Endothelial cell of umbilical vein (primary cell): Measurements from ENCODE around the gene MYMX. TPM values are rescaled to one million over a fixed set of nuclear protein-coding genes. Genes with fewer than 3 reads are reported as not detected.

Experiments used
- BruUV-seq: library from RNA; stranded (reverse); fragments of 400-500 nt; replicated peaks from 2 replicates; lab custom pipeline; 2021; lab: Mats Ljungman, UMichigan
- CTCF ChIA-PET: fragments of 300-600, 350-600 bp; sonication (Branson Sonifier 250); formaldehyde crosslinking; loops from one replicate; lab custom pipeline; 2021; ENCODE audit warnings: antibody characterized with exemption, inconsistent platforms; lab: Charles Lee
- POLR2A ChIA-PET: fragments of 300-600, 350-600 bp; sonication (Branson Sonifier 250); formaldehyde crosslinking; loops from one replicate; lab custom pipeline; 2021; ENCODE audit warnings: antibody characterized with exemption, inconsistent platforms; lab: Charles Lee
- DNase-seq: peaks from one replicate; pipeline ENCODE4 v3.0.0-alpha.2; 2011; ENCODE audit warnings: low read depth, low spot score
- FAIRE-seq: peaks from 2 replicates; lab custom pipeline; 2011; peaks lifted over from hg19 to GRCh38; lab: Jason Lieb, UNC
- H2AFZ ChIP-seq: 2 replicates; pipeline ENCODE4 v1.6.0; 2012; ENCODE audit warnings: low read depth, low read length, control low read depth, inconsistent platforms
- H3K27ac ChIP-seq: 2 replicates; pipeline ENCODE4 v1.5.1; 2011; ENCODE audit warnings: low read depth, mild to moderate bottlenecking, control low read depth, low read length, moderate library complexity; ENCODE audit not compliant: insufficient read depth
- H3K27me3 ChIP-seq, 2 experiments: 2 replicates each; pipeline versions ENCODE4 v1.6.0 to v1.6.1; 2011; ENCODE audit warnings: low read length in 2 of 2, mixed read lengths in 1 of 2; ENCODE audit not compliant: control insufficient read depth in 2 of 2, insufficient read depth in 2 of 2
- H3K36me3 ChIP-seq, 2 experiments: 2 replicates in 1 of 2; 3 replicates in 1 of 2; pipeline ENCODE4 v1.5.1; 2011; ENCODE audit warnings: low read length in 2 of 2, mild to moderate bottlenecking in 1 of 2, moderate library complexity in 1 of 2; ENCODE audit not compliant: control insufficient read depth in 2 of 2, insufficient read depth in 2 of 2; ENCODE audit errors: extremely low read depth in 1 of 2
- H3K4me1 ChIP-seq: 3 replicates; pipeline ENCODE4 v1.5.1; 2011; ENCODE audit warnings: mild to moderate bottlenecking, low read length; ENCODE audit not compliant: control insufficient read depth, insufficient read depth; ENCODE audit errors: extremely low read depth
- H3K4me2 ChIP-seq: 2 replicates; pipeline ENCODE4 v1.6.1; 2011; ENCODE audit warnings: low read length, control low read depth, mixed read lengths; ENCODE audit not compliant: insufficient read depth
- H3K4me3 ChIP-seq, 3 experiments: fragments of 200-600 bp in 1 of 3; sonication (generic), shearing (Covaris generic) in 1 of 3; replicated peaks in 1 of 3; 2 replicates each; pipeline ENCODE4 v1.5.1; 2011 to 2016; ENCODE audit warnings: control low read depth in 3 of 3, low read length in 3 of 3, mild to moderate bottlenecking in 2 of 3, inconsistent platforms in 1 of 3, low read depth in 1 of 3, moderate library complexity in 1 of 3; ENCODE audit not compliant: insufficient read depth in 1 of 3
- H3K79me2 ChIP-seq: 2 replicates; pipeline ENCODE4 v1.6.0; 2012; ENCODE audit warnings: low read length, inconsistent platforms; ENCODE audit not compliant: control insufficient read depth, insufficient read depth
- H3K9ac ChIP-seq: replicated peaks from 2 replicates; pipeline ENCODE3; 2011; ENCODE audit warnings: low read length, control low read depth; ENCODE audit not compliant: insufficient read depth; ENCODE audit errors: extremely low read depth
- H3K9me1 ChIP-seq: replicated peaks from 3 replicates; pipeline ENCODE4 v1.6.0; 2011; ENCODE audit warnings: mild to moderate bottlenecking, low read length; ENCODE audit not compliant: control insufficient read depth, insufficient read depth; ENCODE audit errors: extremely low read depth
- H3K9me3 ChIP-seq: replicated peaks from 2 replicates; pipeline ENCODE4 v1.5.1; 2012; ENCODE audit warnings: low read length, inconsistent platforms; ENCODE audit not compliant: control insufficient read depth, insufficient read depth
- H4K20me1 ChIP-seq: replicated peaks from 2 replicates; pipeline ENCODE3; 2011; ENCODE audit warnings: mild to moderate bottlenecking, low read length; ENCODE audit not compliant: control insufficient read depth, insufficient read depth; ENCODE audit errors: extremely low read depth
- CTCF ChIP-seq, 2 donors: IDR thresholded peaks; 1 replicate in 1 of 2; 2 replicates in 1 of 2; pipeline ENCODE4 v1.5.1; 2011; ENCODE audit warnings: low read length in 2 of 2, mild to moderate bottlenecking in 2 of 2, moderate library complexity in 2 of 2, control low read depth in 1 of 2, inconsistent platforms in 1 of 2, low read depth in 1 of 2; ENCODE audit not compliant: insufficient read depth in 1 of 2; ENCODE audit errors: extremely low read depth in 1 of 2
- EZH2 ChIP-seq: IDR thresholded peaks from 2 replicates; pipeline ENCODE4 v1.6.1; 2012; ENCODE audit warnings: borderline replicate concordance, low read depth, mild to moderate bottlenecking, moderate library complexity, low read length, inconsistent platforms; ENCODE audit not compliant: severe bottlenecking
- FOS ChIP-seq: IDR thresholded peaks from 2 replicates; pipeline ENCODE4 v1.6.1; 2011; ENCODE audit warnings: mild to moderate bottlenecking, low read length, moderate library complexity, borderline replicate concordance; ENCODE audit not compliant: insufficient read depth
- GATA2 ChIP-seq: IDR thresholded peaks from 2 replicates; pipeline ENCODE4 v1.7.0; 2011; ENCODE audit warnings: low read depth, mild to moderate bottlenecking, moderate library complexity, mixed read lengths, low read length; ENCODE audit not compliant: insufficient read length, insufficient read depth
- JUN ChIP-seq: IDR thresholded peaks from 2 replicates; pipeline ENCODE4 v1.6.1; 2011; ENCODE audit warnings: borderline replicate concordance, low read depth; ENCODE audit not compliant: insufficient read length, insufficient read depth
- MAX ChIP-seq: IDR thresholded peaks from 2 replicates; pipeline ENCODE4 v1.6.1; 2011; ENCODE audit not compliant: insufficient read depth, insufficient read length
- MYC ChIP-seq: IDR thresholded peaks from one replicate; pipeline ENCODE4 v1.6.1; 2011; ENCODE audit warnings: mild to moderate bottlenecking, low read depth, low read length
- POLR2A ChIP-seq: IDR thresholded peaks from 2 replicates; pipeline ENCODE4 v1.6.1; 2012; ENCODE audit warnings: low read depth, mild to moderate bottlenecking, control low read depth, low read length
- POLR2AphosphoS5 ChIP-seq: IDR thresholded peaks from 2 replicates; pipeline ENCODE4 v1.6.1; 2012; ENCODE audit warnings: low read depth, mild to moderate bottlenecking, control low read depth, low read length, moderate library complexity; ENCODE audit not compliant: insufficient read depth
- dilution Hi-C: fragments of 300-500 bp; cut with MboI; formaldehyde crosslinking; loops from one replicate; pipeline ENCODE4 v1.15.0; 2019; ENCODE audit warnings: low sequenced_read_pairs; ENCODE audit not compliant: extremely low pct_ligation_motif_present
- intact Hi-C: fragments of 100-400 bp; cut with micrococcal nuclease; formaldehyde crosslinking; loops from one replicate; pipeline ENCODE4 v1.10.0; 2022
- polyA plus RNA-seq, 4 experiments: library from polyadenylated mRNA; depleted of rRNA in 3 of 4; stranded (reverse) in 3 of 4; unstranded in 1 of 4; fragments of >200 nt; gene quantifications; 2 replicates each; pipeline versions ENCODE4 v1.2.1 to v1.2.3, GENCODE V29; 2011 to 2012; ENCODE audit warnings: missing spikeins in 1 of 4
- total RNA-seq: library from RNA; stranded (reverse); gene quantifications from 2 replicates; pipeline ENCODE4 v1.2.3, GENCODE V29; 2021

MYMX gene
- total and polyA plus RNA-seq, 2 donors (not counting 3 experiments of a cell fraction or from before 2014, with no cell fraction given): 0.18 TPM; not detected in 1

- TF ChIP-seq CTCF (IDR thresholded peaks at IDR 0.05; ENCODE audit: extremely low read depth in 1 of 2, insufficient read depth in 1 of 2, low read depth in 1 of 2, low read length in 2 of 2): no peak
- TF ChIP-seq FOS: no peak
- TF ChIP-seq GATA2: no peak
- no peak for TF ChIP-seq JUN
- no peak for TF ChIP-seq POLR2AphosphoS5
- TF ChIP-seq POLR2A: no peak
- no peak for TF ChIP-seq MYC
- TF ChIP-seq MAX: no peak
- no peak for TF ChIP-seq EZH2
- Histone ChIP-seq H3K79me2 (no peaks in the 10 kb centered on the region), H3K36me3 (no peaks in the 10 kb centered on the region), H3K4me2 (no peak overlapping the region), H2AFZ (no peak overlapping the region), H3K4me3 (no peak overlapping the region), H3K9ac (no peak overlapping the region), H3K27me3 (no peaks in the 10 kb centered on the region), H3K9me1 (no peaks in the 10 kb centered on the region), H3K9me3 (no peaks in the 10 kb centered on the region), H3K4me1 (peaks cover 14% of the 10 kb centered on the region), H3K27ac (no peak overlapping the region), H4K20me1 (no peaks in the 10 kb centered on the region)
- FAIRE-seq (no peak), DNase-seq (no peak)
- POLR2A ChIA-PET: no interaction called here
- CTCF ChIA-PET: no interaction called here
- dilution Hi-C loops (no loop called here), intact Hi-C loops (no loop called here)
- BruUV-seq: no TSS peak
Measured at GRCh38 chr6:44198684-44199083, 18.0 kb upstream of the MYMX start.
